Panc1 (cell line): ENCODE results near the gene FLRT1. TPM values are rescaled to one million over a fixed set of nuclear protein-coding genes. Genes with fewer than 3 reads are reported as not detected.

ENCODE experiments used
- ATAC-seq: fragments of 200-7000 bp; cut with Tn5 transposase; 2 replicates; pipeline ENCODE4 v1.9.1; 2020; ENCODE audit warnings: mild to moderate bottlenecking, moderate library complexity
- BruUV-seq: library from RNA; stranded (reverse); fragments of 400-500 nt; replicated peaks from 2 replicates; lab custom pipeline; 2021; lab: Mats Ljungman, UMichigan
- CTCF ChIA-PET: fragments of 300-600 bp; sonication (Branson Sonifier 250); formaldehyde crosslinking; loops from one replicate; lab custom pipeline; 2022; ENCODE audit warnings: antibody characterized with exemption; lab: Charles Lee
- POLR2A ChIA-PET: fragments of 300-600 bp; sonication (Branson Sonifier 250); formaldehyde crosslinking; loops from one replicate; lab custom pipeline; 2022; ENCODE audit warnings: antibody characterized with exemption; lab: Charles Lee
- DNase-seq: peaks from one replicate; pipeline ENCODE4 v3.0.0-alpha.2; 2010; ENCODE audit warnings: low read depth, low spot score
- H3K27ac ChIP-seq: 2 replicates; pipeline ENCODE4 v1.5.1; 2011; ENCODE audit warnings: mild to moderate bottlenecking, low read length, inconsistent platforms
- H3K27me3 ChIP-seq: fragments of 200-500 bp; sonication (Bioruptor generic); 2 replicates; pipeline ENCODE4 v1.6.0; 2014; ENCODE audit warnings: low read length, inconsistent platforms; ENCODE audit not compliant: control insufficient read depth, insufficient read depth
- H3K36me3 ChIP-seq: fragments of 200-500 bp; sonication (Bioruptor generic); 2 replicates; pipeline ENCODE4 v1.5.1; 2014; ENCODE audit warnings: inconsistent platforms, mild to moderate bottlenecking, low read length, moderate library complexity; ENCODE audit not compliant: control insufficient read depth, insufficient read depth
- H3K4me1 ChIP-seq: 2 replicates; pipeline ENCODE4 v1.5.1; 2011; ENCODE audit warnings: inconsistent platforms, mild to moderate bottlenecking, low read length, moderate library complexity; ENCODE audit not compliant: control insufficient read depth, insufficient read depth
- H3K4me3 ChIP-seq, 2 experiments: 2 replicates each; pipeline ENCODE4 v1.5.1; 2011 to 2012; ENCODE audit warnings: low read depth in 2 of 2, low read length in 2 of 2, mild to moderate bottlenecking in 2 of 2, inconsistent platforms in 1 of 2, moderate library complexity in 1 of 2
- H3K9me3 ChIP-seq: fragments of 200-500 bp; sonication (Bioruptor generic); 2 replicates; pipeline ENCODE4 v1.5.1; 2014; ENCODE audit warnings: low read depth, mild to moderate bottlenecking, inconsistent platforms, low read length, moderate library complexity; ENCODE audit not compliant: control insufficient read depth, insufficient read depth
- POLR2AphosphoS5 ChIP-seq: IDR thresholded peaks from 2 replicates; pipeline ENCODE4 v1.6.1; 2012; ENCODE audit warnings: mild to moderate bottlenecking, low read depth, low read length, moderate library complexity
- SIN3A ChIP-seq: IDR thresholded peaks from 2 replicates; pipeline ENCODE4 v1.6.1; 2012; ENCODE audit warnings: low read depth, mild to moderate bottlenecking, low read length, moderate library complexity, borderline replicate concordance; ENCODE audit not compliant: insufficient read depth
- TCF7L2 ChIP-seq: IDR thresholded peaks from 2 replicates; pipeline ENCODE4 v1.6.1; 2011; ENCODE audit warnings: mild to moderate bottlenecking, low read depth, low read length, inconsistent platforms
- in situ Hi-C: cut with HindIII; loops from 2 replicates; pipeline ENCODE4 v1.10.0; 2016; ENCODE audit warnings: low sequenced_read_pairs, low pct_unique_long_range_greater_than_20kb
- intact Hi-C: fragments of 100-400 bp; cut with micrococcal nuclease; formaldehyde crosslinking; loops from one replicate; pipeline ENCODE4 v1.10.0; 2022; ENCODE audit not compliant: unreplicated experiment
- total RNA-seq: library from RNA; stranded (reverse); gene quantifications from one replicate; pipeline ENCODE4 v1.2.1, GENCODE V29; 2021; ENCODE audit not compliant: unreplicated experiment
- TF ChIP-seq, protein P1 (sequence below): fragments of 450-650 bp; IDR thresholded peaks from 2 replicates; pipeline ENCODE4 v1.5.1; 2017; ENCODE audit warnings: mild to moderate bottlenecking
- TF ChIP-seq, protein P2 (sequence below), 2 experiments: IDR thresholded peaks; 2 replicates each; pipeline ENCODE4 v1.6.1; 2011 to 2012; ENCODE audit warnings: low read depth in 2 of 2, control low read depth in 1 of 2, low read length in 1 of 2, mild to moderate bottlenecking in 1 of 2, moderate library complexity in 1 of 2; ENCODE audit not compliant: insufficient read depth in 1 of 2

The FLRT1 gene
- total RNA-seq, 1 experiment from 2014 or later = 0.51 TPM

DNA sequence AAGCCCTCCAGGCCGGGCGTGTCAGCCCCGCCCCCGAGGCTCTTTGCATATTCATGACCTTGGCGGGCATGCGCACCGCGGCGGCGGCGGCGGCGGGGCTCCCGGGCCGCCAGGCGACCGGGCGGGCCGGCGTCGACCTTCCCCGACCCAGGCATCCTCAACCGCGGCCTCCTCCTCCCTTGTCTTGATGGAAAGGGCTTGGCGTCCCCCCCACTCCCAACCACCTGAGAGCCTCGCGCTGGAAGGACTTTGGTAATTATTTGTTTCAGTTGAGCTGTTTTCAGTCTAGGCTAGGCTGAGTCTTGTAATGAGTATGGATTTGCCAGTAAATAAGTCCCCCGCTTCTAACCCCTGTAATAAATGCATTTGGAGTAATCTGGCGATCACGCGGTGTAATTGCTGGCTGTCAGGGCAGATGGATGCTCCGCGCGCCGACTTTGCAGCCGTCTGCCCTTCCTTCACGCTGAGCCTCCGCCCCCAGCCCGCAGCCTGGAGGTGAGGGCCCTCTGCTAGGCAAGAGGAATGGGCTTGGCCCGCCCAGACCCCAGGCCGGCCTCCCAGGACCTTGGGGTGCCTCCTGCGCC is 25.2 kb downstream of the FLRT1 start:
- no peak for DNase-seq
- no peaks in the 10 kb centered on the region for H3K9me3 ChIP-seq
- POLR2A ChIA-PET = no interaction called here
- no peaks in the 10 kb centered on the region for H3K4me1 ChIP-seq
- no peak overlapping the region; a peak in 1 of 4 replicates for H3K4me3 ChIP-seq
- no peaks in the 10 kb centered on the region for H3K36me3 ChIP-seq
- in situ Hi-C loops = no loop called here
- intact Hi-C loops = no loop called here
- H3K27me3 ChIP-seq = no peaks in the 10 kb centered on the region
- TF ChIP-seq, protein P1, sequence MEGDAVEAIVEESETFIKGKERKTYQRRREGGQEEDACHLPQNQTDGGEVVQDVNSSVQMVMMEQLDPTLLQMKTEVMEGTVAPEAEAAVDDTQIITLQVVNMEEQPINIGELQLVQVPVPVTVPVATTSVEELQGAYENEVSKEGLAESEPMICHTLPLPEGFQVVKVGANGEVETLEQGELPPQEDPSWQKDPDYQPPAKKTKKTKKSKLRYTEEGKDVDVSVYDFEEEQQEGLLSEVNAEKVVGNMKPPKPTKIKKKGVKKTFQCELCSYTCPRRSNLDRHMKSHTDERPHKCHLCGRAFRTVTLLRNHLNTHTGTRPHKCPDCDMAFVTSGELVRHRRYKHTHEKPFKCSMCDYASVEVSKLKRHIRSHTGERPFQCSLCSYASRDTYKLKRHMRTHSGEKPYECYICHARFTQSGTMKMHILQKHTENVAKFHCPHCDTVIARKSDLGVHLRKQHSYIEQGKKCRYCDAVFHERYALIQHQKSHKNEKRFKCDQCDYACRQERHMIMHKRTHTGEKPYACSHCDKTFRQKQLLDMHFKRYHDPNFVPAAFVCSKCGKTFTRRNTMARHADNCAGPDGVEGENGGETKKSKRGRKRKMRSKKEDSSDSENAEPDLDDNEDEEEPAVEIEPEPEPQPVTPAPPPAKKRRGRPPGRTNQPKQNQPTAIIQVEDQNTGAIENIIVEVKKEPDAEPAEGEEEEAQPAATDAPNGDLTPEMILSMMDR = no peak
- TF ChIP-seq, protein P2, sequence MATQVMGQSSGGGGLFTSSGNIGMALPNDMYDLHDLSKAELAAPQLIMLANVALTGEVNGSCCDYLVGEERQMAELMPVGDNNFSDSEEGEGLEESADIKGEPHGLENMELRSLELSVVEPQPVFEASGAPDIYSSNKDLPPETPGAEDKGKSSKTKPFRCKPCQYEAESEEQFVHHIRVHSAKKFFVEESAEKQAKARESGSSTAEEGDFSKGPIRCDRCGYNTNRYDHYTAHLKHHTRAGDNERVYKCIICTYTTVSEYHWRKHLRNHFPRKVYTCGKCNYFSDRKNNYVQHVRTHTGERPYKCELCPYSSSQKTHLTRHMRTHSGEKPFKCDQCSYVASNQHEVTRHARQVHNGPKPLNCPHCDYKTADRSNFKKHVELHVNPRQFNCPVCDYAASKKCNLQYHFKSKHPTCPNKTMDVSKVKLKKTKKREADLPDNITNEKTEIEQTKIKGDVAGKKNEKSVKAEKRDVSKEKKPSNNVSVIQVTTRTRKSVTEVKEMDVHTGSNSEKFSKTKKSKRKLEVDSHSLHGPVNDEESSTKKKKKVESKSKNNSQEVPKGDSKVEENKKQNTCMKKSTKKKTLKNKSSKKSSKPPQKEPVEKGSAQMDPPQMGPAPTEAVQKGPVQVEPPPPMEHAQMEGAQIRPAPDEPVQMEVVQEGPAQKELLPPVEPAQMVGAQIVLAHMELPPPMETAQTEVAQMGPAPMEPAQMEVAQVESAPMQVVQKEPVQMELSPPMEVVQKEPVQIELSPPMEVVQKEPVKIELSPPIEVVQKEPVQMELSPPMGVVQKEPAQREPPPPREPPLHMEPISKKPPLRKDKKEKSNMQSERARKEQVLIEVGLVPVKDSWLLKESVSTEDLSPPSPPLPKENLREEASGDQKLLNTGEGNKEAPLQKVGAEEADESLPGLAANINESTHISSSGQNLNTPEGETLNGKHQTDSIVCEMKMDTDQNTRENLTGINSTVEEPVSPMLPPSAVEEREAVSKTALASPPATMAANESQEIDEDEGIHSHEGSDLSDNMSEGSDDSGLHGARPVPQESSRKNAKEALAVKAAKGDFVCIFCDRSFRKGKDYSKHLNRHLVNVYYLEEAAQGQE (IDR thresholded peaks at IDR 0.05; ENCODE audit: insufficient read depth in 1 of 2, low read depth in 2 of 2, low read length in 1 of 2) = no peak
- no peak for TF ChIP-seq TCF7L2
- TF ChIP-seq SIN3A = no peak
- no peak for TF ChIP-seq POLR2AphosphoS5
- CTCF ChIA-PET = no interaction called here
- no peak overlapping the region for H3K27ac ChIP-seq
- no peak for ATAC-seq
- no TSS peak for BruUV-seq

DNA sequence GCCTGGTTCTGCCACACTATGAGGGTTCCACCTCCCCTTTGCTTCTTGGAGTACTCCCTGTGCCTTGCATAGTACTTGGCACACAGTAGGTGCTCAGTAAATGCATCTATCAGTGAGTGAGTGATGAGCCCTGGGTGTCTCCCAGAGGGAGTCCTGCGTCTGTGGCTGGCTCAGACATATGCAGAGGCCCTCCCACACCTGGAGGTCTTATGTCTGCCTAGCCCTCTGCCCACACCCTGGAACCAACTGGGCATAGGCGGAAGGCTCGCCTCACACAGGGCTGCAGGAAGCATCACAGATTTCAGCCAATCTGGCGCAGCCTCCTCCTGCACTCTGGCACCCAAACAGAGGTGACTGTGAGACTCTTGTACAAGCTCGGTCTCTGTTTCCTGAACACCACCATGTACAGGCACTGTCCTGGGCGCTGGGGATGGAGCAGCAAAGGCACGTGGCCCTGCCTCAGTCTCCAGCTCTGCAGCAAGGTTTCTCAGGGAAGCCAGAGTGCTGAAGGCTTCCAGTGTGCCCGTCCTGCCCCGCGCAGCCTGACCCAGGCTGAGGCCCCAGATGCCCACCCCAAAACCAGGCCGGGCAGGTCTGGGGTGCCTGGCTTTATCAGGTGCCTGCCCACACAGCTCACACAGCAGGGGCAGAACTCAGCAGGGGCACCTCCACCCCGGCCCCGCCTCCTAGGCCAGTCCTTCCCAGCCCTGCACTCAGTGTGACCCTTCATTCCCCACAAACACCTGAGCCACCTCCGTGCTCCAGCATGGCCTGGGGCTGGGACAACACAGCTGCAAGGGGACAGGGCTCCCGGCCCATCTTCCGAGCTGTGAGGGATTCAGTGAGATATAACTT is 26.7 kb downstream of the FLRT1 start:
- H3K4me3 ChIP-seq = no peak overlapping the region
- in situ Hi-C loops = no loop called here
- no peaks in the 10 kb centered on the region for H3K4me1 ChIP-seq
- CTCF ChIA-PET = interaction anchor here (0.8 kb wide), 1 partner anchor 11 kb away, joined by 3 read pairs; no protein-coding TSS in a partner anchor
- no peak overlapping the region for H3K27ac ChIP-seq
- DNase-seq = no peak
- H3K36me3 ChIP-seq = no peaks in the 10 kb centered on the region
- peak; percentile 33; the same call in 1 of the 2 replicates for ATAC-seq
- intact Hi-C loops = no loop called here
- no peaks in the 10 kb centered on the region for H3K9me3 ChIP-seq
- no peaks in the 10 kb centered on the region for H3K27me3 ChIP-seq
- POLR2A ChIA-PET = interaction anchor here (0.6 kb wide), 1 partner anchor 27 kb away, joined by 3 read pairs; no protein-coding TSS in a partner anchor
- TF ChIP-seq, protein P2 (IDR thresholded peaks at IDR 0.05; ENCODE audit: insufficient read depth in 1 of 2, low read depth in 2 of 2, low read length in 1 of 2) = no peak
- TF ChIP-seq POLR2AphosphoS5 = no peak
- no peak for TF ChIP-seq SIN3A
- TF ChIP-seq, protein P1 = no peak
- no peak for TF ChIP-seq TCF7L2
- BruUV-seq = no TSS peak
